GM12864 (cell line): ENCODE results near the gene NUDT3.

ENCODE experiments used
- DNase-seq: peaks from one replicate; pipeline ENCODE4 v3.0.0-alpha.2; 2011; ENCODE audit warnings: low read depth
- H3K4me3 ChIP-seq: 2 replicates; pipeline ENCODE4 v1.5.1; 2011; ENCODE audit warnings: mild to moderate bottlenecking, low read depth, low read length, control low read depth
- TF ChIP-seq, protein P1 (sequence below): IDR thresholded peaks from 2 replicates; pipeline ENCODE4 v1.5.1; 2011; ENCODE audit warnings: low read depth, mild to moderate bottlenecking, moderate library complexity, low read length, control low read depth, inconsistent platforms; ENCODE audit errors: missing control alignments

Gene NUDT3

DNA sequence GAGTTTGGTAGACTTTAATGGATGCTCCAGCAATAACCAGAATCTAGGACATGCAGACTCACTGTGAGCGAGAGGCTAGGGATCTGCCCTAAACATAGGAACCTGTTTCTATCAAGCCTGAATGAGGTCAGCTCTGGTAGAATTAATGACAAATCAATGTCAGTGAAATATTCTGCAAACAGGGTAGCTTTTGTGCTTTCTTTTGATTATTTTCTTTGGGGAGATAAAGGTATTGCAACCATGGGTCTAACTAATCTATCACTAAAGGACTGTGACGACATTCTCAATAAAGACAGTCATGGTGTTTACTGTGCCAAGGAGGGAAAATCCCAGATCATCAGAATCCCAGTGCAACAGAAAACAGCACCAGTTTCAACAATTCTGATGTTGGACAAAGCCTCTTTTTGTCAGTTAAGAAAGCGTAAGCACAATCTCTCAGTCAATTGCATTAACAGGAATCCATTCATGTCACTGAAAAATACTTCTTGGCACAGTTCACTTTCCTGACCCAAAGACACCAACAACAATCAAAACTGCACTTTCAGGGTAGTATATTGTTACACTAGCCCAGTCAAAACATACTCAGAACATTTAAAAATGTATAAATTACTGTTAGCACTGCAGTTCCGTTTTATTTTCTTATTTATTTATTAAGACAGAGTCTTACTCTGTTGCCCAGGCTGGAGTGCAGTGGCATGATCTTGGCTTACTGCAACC lies 106.9 kb downstream of the NUDT3 start:
- TF ChIP-seq, protein P1, sequence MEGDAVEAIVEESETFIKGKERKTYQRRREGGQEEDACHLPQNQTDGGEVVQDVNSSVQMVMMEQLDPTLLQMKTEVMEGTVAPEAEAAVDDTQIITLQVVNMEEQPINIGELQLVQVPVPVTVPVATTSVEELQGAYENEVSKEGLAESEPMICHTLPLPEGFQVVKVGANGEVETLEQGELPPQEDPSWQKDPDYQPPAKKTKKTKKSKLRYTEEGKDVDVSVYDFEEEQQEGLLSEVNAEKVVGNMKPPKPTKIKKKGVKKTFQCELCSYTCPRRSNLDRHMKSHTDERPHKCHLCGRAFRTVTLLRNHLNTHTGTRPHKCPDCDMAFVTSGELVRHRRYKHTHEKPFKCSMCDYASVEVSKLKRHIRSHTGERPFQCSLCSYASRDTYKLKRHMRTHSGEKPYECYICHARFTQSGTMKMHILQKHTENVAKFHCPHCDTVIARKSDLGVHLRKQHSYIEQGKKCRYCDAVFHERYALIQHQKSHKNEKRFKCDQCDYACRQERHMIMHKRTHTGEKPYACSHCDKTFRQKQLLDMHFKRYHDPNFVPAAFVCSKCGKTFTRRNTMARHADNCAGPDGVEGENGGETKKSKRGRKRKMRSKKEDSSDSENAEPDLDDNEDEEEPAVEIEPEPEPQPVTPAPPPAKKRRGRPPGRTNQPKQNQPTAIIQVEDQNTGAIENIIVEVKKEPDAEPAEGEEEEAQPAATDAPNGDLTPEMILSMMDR, result no peak
- no peak overlapping the region for H3K4me3 ChIP-seq
- DNase-seq, result no peak

DNA sequence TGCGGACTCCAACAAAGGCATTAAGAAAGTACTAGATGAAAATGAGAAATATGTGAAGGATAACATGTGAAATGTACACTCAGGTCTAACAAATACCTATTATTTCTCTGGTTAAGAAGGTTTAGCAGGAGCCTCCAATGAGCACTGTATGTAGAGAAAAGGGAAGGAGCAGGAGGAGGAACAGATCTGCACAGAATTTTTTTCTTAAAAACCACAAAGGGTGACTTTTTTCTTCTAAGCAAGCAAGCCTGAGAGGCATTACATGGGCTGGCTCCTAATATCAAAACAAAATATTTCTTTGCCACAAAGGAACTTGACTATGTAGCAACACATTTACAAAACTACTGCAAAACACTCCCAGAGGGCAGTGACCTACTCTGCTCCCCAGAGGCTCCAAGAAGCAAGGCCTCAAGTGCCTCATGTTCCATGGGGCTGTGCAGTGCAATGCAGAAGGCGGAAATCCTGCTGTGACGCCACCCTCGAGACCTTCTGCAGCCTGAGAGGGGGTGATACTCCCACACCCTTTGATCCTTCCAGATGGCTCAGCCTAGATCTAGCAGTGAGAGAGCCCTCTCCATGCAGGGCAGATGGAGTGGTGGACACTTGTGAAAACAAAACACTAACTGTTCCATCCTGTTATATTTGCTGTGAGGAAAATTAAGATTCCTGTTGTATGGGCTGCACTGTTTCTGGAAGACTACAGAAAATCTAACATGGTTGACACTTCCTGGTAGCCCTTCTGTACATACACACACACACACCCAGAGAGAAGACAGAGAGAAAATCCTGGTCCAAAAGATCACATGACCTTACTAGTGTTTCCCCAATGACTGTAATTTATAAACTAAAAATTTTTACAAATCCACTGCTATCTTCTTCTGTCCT lies 107.7 kb downstream of the NUDT3 start:
- no peak for DNase-seq

DNA sequence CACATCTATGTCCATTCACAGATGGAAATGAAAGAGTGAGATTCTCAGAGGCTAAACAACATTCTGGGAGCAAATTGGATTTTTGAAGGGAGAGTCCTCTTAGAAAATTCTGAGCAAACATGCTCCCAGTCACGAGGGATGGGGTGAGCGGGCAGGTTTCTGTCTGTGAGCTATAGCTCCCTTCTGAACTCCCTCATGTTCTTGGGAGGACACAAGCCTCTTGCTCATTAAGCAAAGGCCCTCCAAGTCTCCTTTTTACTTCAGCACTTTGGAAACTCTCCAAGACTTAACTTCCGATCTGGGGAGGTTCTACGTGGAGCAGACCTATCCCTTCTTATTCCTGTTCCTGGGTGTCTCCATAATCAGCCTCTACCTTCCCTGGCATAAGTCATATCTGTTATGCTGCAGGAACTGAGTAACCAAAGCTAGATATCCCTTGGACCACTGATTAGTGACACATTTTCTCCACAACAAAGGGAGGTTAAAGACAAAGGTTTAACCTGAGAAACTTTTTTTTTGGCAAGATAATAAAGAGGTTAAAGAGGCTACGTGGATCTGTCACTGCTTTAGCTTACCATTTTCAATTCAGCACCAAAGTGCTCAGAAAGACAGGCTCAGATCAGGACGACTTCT lies 110.7 kb downstream of the NUDT3 start:
- TF ChIP-seq, protein P1, result no peak
- no peak overlapping the region for H3K4me3 ChIP-seq
- DNase-seq, result no peak

More for the DNA sequence above, 107.7 kb downstream of the NUDT3 start:
- no peak overlapping the region for H3K4me3 ChIP-seq
- TF ChIP-seq, protein P1, result no peak

DNA sequence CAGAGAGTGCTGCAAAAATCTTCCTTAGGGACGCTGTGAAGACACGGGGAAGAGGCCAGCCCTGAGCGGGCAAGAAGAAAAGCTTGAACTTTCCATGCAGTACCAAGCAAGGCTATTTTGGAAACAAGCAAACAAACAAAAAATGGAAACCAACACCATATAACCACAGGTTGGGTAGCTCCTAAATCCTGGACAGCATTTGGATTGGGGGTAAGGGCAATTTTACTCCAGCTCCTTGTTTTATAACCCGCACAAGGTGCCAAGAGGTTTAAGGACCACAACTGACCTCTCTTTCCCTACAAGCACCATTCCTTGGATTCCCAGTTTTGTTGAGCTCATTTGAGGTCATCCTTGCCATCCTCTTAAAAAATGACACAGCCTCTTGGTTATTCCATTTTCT lies 112.3 kb downstream of the NUDT3 start:
- H3K4me3 ChIP-seq, result no peak overlapping the region
- TF ChIP-seq, protein P1, result no peak
- no peak for DNase-seq

DNA sequence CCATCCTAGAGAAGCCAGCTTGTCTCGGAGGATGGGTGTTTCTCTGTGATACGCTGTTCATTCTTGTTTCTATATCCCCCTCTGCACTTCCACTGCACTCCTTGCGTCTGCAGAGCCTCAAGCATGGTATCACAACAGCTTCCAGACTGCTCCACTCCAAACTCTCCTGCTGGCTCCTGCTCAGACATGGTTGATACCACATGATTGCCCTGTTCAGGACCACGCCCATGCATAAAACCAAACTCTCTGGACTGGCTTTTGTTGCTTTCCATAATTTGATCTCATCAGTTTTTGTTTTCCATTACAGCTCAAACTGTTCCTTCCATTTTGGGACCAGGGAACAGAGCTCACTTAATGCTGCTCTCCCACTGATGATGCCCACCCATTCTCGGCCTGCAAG lies 113.6 kb downstream of the NUDT3 start:
- TF ChIP-seq, protein P1, result no peak
- no peak overlapping the region for H3K4me3 ChIP-seq
- no peak for DNase-seq

DNA sequence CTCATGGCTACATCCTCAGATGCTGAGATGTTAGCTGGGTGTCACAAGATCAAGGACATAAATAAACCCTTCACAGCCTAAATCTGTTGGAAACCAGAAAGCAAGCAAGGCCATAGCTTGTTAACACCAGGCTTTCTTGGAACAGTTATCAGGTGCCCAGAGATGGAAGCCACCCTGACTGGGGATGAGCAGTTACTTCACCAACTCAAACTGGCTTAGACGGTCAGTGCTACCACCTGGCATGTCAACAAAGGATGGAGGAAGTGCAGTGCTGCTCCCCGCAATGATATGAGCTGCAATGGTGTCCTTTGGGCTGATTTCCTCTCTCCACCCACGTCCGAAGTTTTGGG lies 114.7 kb downstream of the NUDT3 start:
- H3K4me3 ChIP-seq, result no peak overlapping the region
- TF ChIP-seq, protein P1, result no peak
- DNase-seq, result no peak
